C4-2B (cell line): ENCODE results near the gene SLC22A4.

Source experiments
- CTCF ChIP-seq: fragments of 450-650 bp; conservative IDR thresholded peaks from 2 replicates; pipeline ENCODE4 v1.5.1; 2017; ENCODE audit warnings: mild to moderate bottlenecking
- ZFX ChIP-seq: fragments of 450-650 bp; IDR thresholded peaks from 2 replicates; pipeline ENCODE4 v1.6.1; 2017

GRCh38 chr5:132277256-132277655 lies 16.9 kb upstream of the SLC22A4 start:
- TF ChIP-seq CTCF, result no peak
- TF ChIP-seq ZFX, result no peak
